Endothelial cell of umbilical vein (primary cell): ENCODE measurements around the gene MACF1. TPM values are rescaled to one million over a fixed set of nuclear protein-coding genes. Genes with fewer than 3 reads are reported as not detected.
A peak's percentile ranks its signal among the peaks of the same experiment; 100 is the strongest.

Experiments
- BruUV-seq: library from RNA; stranded (reverse); fragments of 400-500 nt; replicated peaks from 2 replicates; lab custom pipeline; 2021; lab: Mats Ljungman, UMichigan
- CTCF ChIA-PET: fragments of 300-600, 350-600 bp; sonication (Branson Sonifier 250); formaldehyde crosslinking; loops from one replicate; lab custom pipeline; 2021; ENCODE audit warnings: antibody characterized with exemption, inconsistent platforms; lab: Charles Lee
- POLR2A ChIA-PET: fragments of 300-600, 350-600 bp; sonication (Branson Sonifier 250); formaldehyde crosslinking; loops from one replicate; lab custom pipeline; 2021; ENCODE audit warnings: antibody characterized with exemption, inconsistent platforms; lab: Charles Lee
- DNase-seq: peaks from one replicate; pipeline ENCODE4 v3.0.0-alpha.2; 2011; ENCODE audit warnings: low read depth, low spot score
- FAIRE-seq: peaks from 2 replicates; lab custom pipeline; 2011; peaks lifted over from hg19 to GRCh38; lab: Jason Lieb, UNC
- H2AFZ ChIP-seq: 2 replicates; pipeline ENCODE4 v1.6.0; 2012; ENCODE audit warnings: low read depth, low read length, control low read depth, inconsistent platforms
- H3K27ac ChIP-seq: 2 replicates; pipeline ENCODE4 v1.5.1; 2011; ENCODE audit warnings: low read depth, mild to moderate bottlenecking, control low read depth, low read length, moderate library complexity; ENCODE audit not compliant: insufficient read depth
- H3K27me3 ChIP-seq, 2 experiments: 2 replicates each; pipeline versions ENCODE4 v1.6.0 to v1.6.1; 2011; ENCODE audit warnings: low read length in 2 of 2, mixed read lengths in 1 of 2; ENCODE audit not compliant: control insufficient read depth in 2 of 2, insufficient read depth in 2 of 2
- H3K36me3 ChIP-seq, 2 experiments: 2 replicates in 1 of 2; 3 replicates in 1 of 2; pipeline ENCODE4 v1.5.1; 2011; ENCODE audit warnings: low read length in 2 of 2, mild to moderate bottlenecking in 1 of 2, moderate library complexity in 1 of 2; ENCODE audit not compliant: control insufficient read depth in 2 of 2, insufficient read depth in 2 of 2; ENCODE audit errors: extremely low read depth in 1 of 2
- H3K4me1 ChIP-seq: 3 replicates; pipeline ENCODE4 v1.5.1; 2011; ENCODE audit warnings: mild to moderate bottlenecking, low read length; ENCODE audit not compliant: control insufficient read depth, insufficient read depth; ENCODE audit errors: extremely low read depth
- H3K4me2 ChIP-seq: 2 replicates; pipeline ENCODE4 v1.6.1; 2011; ENCODE audit warnings: low read length, control low read depth, mixed read lengths; ENCODE audit not compliant: insufficient read depth
- H3K4me3 ChIP-seq, 3 experiments: fragments of 200-600 bp in 1 of 3; sonication (generic), shearing (Covaris generic) in 1 of 3; replicated peaks in 1 of 3; 2 replicates each; pipeline ENCODE4 v1.5.1; 2011 to 2016; ENCODE audit warnings: control low read depth in 3 of 3, low read length in 3 of 3, mild to moderate bottlenecking in 2 of 3, inconsistent platforms in 1 of 3, low read depth in 1 of 3, moderate library complexity in 1 of 3; ENCODE audit not compliant: insufficient read depth in 1 of 3
- H3K79me2 ChIP-seq: 2 replicates; pipeline ENCODE4 v1.6.0; 2012; ENCODE audit warnings: low read length, inconsistent platforms; ENCODE audit not compliant: control insufficient read depth, insufficient read depth
- H3K9ac ChIP-seq: replicated peaks from 2 replicates; pipeline ENCODE3; 2011; ENCODE audit warnings: low read length, control low read depth; ENCODE audit not compliant: insufficient read depth; ENCODE audit errors: extremely low read depth
- H3K9me1 ChIP-seq: replicated peaks from 3 replicates; pipeline ENCODE4 v1.6.0; 2011; ENCODE audit warnings: mild to moderate bottlenecking, low read length; ENCODE audit not compliant: control insufficient read depth, insufficient read depth; ENCODE audit errors: extremely low read depth
- H3K9me3 ChIP-seq: replicated peaks from 2 replicates; pipeline ENCODE4 v1.5.1; 2012; ENCODE audit warnings: low read length, inconsistent platforms; ENCODE audit not compliant: control insufficient read depth, insufficient read depth
- H4K20me1 ChIP-seq: replicated peaks from 2 replicates; pipeline ENCODE3; 2011; ENCODE audit warnings: mild to moderate bottlenecking, low read length; ENCODE audit not compliant: control insufficient read depth, insufficient read depth; ENCODE audit errors: extremely low read depth
- CTCF ChIP-seq, 2 donors: IDR thresholded peaks; 1 replicate in 1 of 2; 2 replicates in 1 of 2; pipeline ENCODE4 v1.5.1; 2011; ENCODE audit warnings: low read length in 2 of 2, mild to moderate bottlenecking in 2 of 2, moderate library complexity in 2 of 2, control low read depth in 1 of 2, inconsistent platforms in 1 of 2, low read depth in 1 of 2; ENCODE audit not compliant: insufficient read depth in 1 of 2; ENCODE audit errors: extremely low read depth in 1 of 2
- EZH2 ChIP-seq: IDR thresholded peaks from 2 replicates; pipeline ENCODE4 v1.6.1; 2012; ENCODE audit warnings: borderline replicate concordance, low read depth, mild to moderate bottlenecking, moderate library complexity, low read length, inconsistent platforms; ENCODE audit not compliant: severe bottlenecking
- FOS ChIP-seq: IDR thresholded peaks from 2 replicates; pipeline ENCODE4 v1.6.1; 2011; ENCODE audit warnings: mild to moderate bottlenecking, low read length, moderate library complexity, borderline replicate concordance; ENCODE audit not compliant: insufficient read depth
- GATA2 ChIP-seq: IDR thresholded peaks from 2 replicates; pipeline ENCODE4 v1.7.0; 2011; ENCODE audit warnings: low read depth, mild to moderate bottlenecking, moderate library complexity, mixed read lengths, low read length; ENCODE audit not compliant: insufficient read length, insufficient read depth
- JUN ChIP-seq: IDR thresholded peaks from 2 replicates; pipeline ENCODE4 v1.6.1; 2011; ENCODE audit warnings: borderline replicate concordance, low read depth; ENCODE audit not compliant: insufficient read length, insufficient read depth
- MYC ChIP-seq: IDR thresholded peaks from one replicate; pipeline ENCODE4 v1.6.1; 2011; ENCODE audit warnings: mild to moderate bottlenecking, low read depth, low read length
- POLR2A ChIP-seq: IDR thresholded peaks from 2 replicates; pipeline ENCODE4 v1.6.1; 2012; ENCODE audit warnings: low read depth, mild to moderate bottlenecking, control low read depth, low read length
- POLR2AphosphoS5 ChIP-seq: IDR thresholded peaks from 2 replicates; pipeline ENCODE4 v1.6.1; 2012; ENCODE audit warnings: low read depth, mild to moderate bottlenecking, control low read depth, low read length, moderate library complexity; ENCODE audit not compliant: insufficient read depth
- dilution Hi-C: fragments of 300-500 bp; cut with MboI; formaldehyde crosslinking; loops from one replicate; pipeline ENCODE4 v1.15.0; 2019; ENCODE audit warnings: low sequenced_read_pairs; ENCODE audit not compliant: extremely low pct_ligation_motif_present
- intact Hi-C: fragments of 100-400 bp; cut with micrococcal nuclease; formaldehyde crosslinking; loops from one replicate; pipeline ENCODE4 v1.10.0; 2022
- polyA plus RNA-seq, 4 experiments: library from polyadenylated mRNA; depleted of rRNA in 3 of 4; stranded (reverse) in 3 of 4; unstranded in 1 of 4; fragments of >200 nt; gene quantifications; 2 replicates each; pipeline versions ENCODE4 v1.2.1 to v1.2.3, GENCODE V29; 2011 to 2012; ENCODE audit warnings: missing spikeins in 1 of 4
- total RNA-seq: library from RNA; stranded (reverse); gene quantifications from 2 replicates; pipeline ENCODE4 v1.2.3, GENCODE V29; 2021
- TF ChIP-seq, protein P1 (sequence below): IDR thresholded peaks from 2 replicates; pipeline ENCODE4 v1.6.1; 2011; ENCODE audit not compliant: insufficient read depth, insufficient read length

MACF1 gene
- total and polyA plus RNA-seq, 2 donors (not counting 3 experiments of a cell fraction or from before 2014, with no cell fraction given), result 122 to 587 TPM

DNA sequence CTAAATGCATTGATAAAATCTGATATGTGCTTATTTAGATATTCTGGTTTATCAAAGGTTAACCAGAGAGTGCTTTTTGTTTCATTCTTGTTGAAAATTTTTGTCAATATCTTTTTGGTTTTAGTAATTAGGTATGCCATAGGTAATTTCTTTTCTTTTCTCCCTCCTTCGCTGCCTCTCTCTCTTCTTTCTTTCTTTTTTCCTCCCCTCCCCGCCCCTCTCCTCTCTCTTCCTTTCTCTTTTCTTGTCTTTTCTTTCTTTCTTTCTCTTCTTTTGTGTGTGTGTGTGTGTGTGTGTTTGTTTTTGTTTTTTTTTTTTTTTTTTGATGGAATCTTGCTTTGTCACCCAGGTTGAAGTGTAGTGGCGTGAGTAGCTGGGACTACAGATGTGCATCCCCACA is 14.4 kb upstream of the MACF1 start:
- H3K9me3 ChIP-seq, result no peaks in the 10 kb centered on the region
- intact Hi-C loops (loop anchor here (5.0 kb wide), 1 partner anchor 217 kb away; no protein-coding TSS in a partner anchor), dilution Hi-C loops (no loop called here)
- peak overlapping the region; percentile 97 for H3K27ac ChIP-seq
- CTCF ChIA-PET, result interaction anchor here (0.8 to 11.2 kb wide), 9 partner anchors 11 to 91 kb away, joined by 3 to 310 read pairs (median 51); partner anchors contain the start of gene MACF1
- H3K4me2 ChIP-seq, result peak overlapping the region; percentile 92
- no peaks in the 10 kb centered on the region for H3K9me1 ChIP-seq
- POLR2A ChIA-PET, result interaction anchor here (0.7 to 2.0 kb wide), 3 partner anchors 57 to 92 kb away, joined by 3 to 6 read pairs (median 3); no protein-coding TSS in a partner anchor
- no peaks in the 10 kb centered on the region for H3K27me3 ChIP-seq
- no peak for FAIRE-seq
- peaks cover 95% of the 10 kb centered on the region for H3K4me1 ChIP-seq
- H4K20me1 ChIP-seq, result no peaks in the 10 kb centered on the region
- DNase-seq, result no peak
- H3K4me3 ChIP-seq, result peak overlapping the region in 1 of 3 experiments; percentile 7
- BruUV-seq, result TSS peak; percentile 36
- H3K9ac ChIP-seq, result peak overlapping the region; percentile 68
- TF ChIP-seq MYC (no peak), CTCF (IDR thresholded peaks at IDR 0.05; ENCODE audit: extremely low read depth in 1 of 2, insufficient read depth in 1 of 2, low read depth in 1 of 2, low read length in 2 of 2) (no peak), FOS (no peak), EZH2 (no peak), POLR2AphosphoS5 (no peak), GATA2 (no peak), JUN (no peak), POLR2A (no peak)
- TF ChIP-seq, protein P1, sequence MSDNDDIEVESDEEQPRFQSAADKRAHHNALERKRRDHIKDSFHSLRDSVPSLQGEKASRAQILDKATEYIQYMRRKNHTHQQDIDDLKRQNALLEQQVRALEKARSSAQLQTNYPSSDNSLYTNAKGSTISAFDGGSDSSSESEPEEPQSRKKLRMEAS, result no peak
- no peak overlapping the region for H2AFZ ChIP-seq
- H3K36me3 ChIP-seq, result no peaks in the 10 kb centered on the region
- peaks cover 91% of the 10 kb centered on the region for H3K79me2 ChIP-seq
